GM12892 (cell line): ENCODE data around the gene PNMA1.

Experiments used
- POLR2A ChIP-seq: IDR thresholded peaks from 2 replicates; pipeline ENCODE4 v1.6.1; 2011; ENCODE audit warnings: low read depth, low read length, control low read depth
- POLR2AphosphoS5 ChIP-seq: IDR thresholded peaks from 2 replicates; pipeline ENCODE4 v1.6.1; 2011; ENCODE audit warnings: low read depth, low read length, control low read depth

GRCh38 chr14:73724696-73725095, 10.5 kb upstream of the PNMA1 start:
- TF ChIP-seq POLR2A (no peak), POLR2AphosphoS5 (no peak)
